HuH-7.5 (cell line): Measurements from ENCODE around the gene SPDYE3.
"Not testable (repeated sequence)": the region's sequence is repeated elsewhere in the genome, so short reads cannot be mapped to it uniquely, and the experiment has no call there.

Experiments
- DNase-seq: peaks from one replicate; pipeline ENCODE4 v3.0.0; 2011; ENCODE audit warnings: low spot score

Gene SPDYE3, protein sequence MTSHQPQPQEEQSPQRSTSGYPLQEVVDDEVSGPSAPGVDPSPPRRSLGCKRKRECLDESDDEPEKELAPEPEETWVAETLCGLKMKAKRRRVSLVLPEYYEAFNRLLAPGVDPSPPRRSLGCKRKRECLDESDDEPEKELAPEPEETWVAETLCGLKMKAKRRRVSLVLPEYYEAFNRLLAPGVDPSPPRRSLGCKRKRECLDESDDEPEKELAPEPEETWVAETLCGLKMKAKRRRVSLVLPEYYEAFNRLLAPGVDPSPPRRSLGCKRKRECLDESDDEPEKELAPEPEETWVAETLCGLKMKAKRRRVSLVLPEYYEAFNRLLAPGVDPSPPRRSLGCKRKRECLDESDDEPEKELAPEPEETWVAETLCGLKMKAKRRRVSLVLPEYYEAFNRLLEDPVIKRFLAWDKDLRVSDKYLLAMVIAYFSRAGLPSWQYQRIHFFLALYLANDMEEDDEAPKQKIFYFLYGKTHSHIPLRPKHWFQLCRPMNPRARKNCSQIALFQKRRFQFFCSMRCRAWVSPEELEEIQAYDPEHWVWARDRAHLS

DNA sequence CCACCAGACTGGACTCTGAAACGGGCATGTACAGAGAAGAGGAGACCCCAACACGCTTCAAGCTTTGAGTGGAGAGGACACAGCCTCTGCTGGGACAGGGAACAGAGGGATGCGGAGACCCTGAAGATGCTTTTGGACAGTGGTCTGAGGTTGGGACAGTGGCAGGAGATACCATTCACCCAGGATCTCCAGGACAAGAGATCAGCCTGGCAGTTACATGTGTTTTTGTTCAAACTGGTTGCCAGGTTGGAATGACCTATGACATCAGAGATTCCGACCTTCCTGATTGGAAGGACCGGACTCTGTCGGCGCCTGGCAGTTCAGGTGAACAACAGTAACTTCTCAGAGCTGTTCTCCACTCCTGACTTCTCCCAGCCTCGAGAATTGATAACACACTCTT, at the start of gene SPDYE3:
Gene SPDYE3, plus strand, starts transcription at position 301 of the 400 bp plus-strand sequence. CDS start 184 bp downstream, outside the sequence.
- not testable (repeated sequence) for DNase-seq

DNA sequence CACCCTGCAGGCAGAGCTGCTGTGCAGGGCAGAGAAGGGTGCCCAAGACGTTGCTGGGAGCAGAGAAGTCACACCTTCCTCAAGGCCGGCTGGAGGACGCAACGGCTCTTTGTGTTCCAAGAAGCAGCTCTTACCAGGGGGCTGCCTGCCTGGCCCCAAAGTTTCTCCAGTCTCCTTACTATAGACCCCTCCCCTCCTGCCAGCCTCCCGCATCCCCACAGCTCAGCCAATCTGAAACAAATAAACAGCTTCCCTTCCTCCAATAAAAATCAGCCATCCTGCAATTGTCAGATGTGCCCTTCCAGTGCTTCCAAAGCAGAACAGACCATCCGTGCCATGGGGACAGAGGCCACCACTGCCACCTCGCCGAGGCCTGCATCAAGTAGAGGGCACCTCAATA, 47.5 kb upstream of the SPDYE3 start:
- not testable (repeated sequence) for DNase-seq

DNA sequence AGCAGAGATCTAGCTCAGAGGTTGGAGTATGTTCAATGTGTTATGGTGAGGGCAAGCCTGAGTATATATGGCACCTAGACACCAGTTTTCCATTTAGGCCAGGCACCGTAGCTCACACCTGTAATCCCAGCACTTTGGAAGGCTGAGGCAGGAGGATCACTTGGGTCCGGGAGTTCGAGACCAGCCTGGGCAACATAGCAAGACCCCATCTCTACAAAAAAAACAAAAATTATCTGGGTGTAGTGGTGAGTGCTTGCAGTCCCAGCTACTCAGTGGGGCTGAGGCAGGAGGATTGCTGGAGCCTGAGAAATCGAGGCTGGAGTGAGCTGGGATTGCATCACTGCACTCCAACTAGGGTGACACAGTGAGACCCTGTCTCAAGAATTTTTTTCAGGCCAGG, 44.6 kb upstream of the SPDYE3 start:
- not testable (repeated sequence) for DNase-seq

DNA sequence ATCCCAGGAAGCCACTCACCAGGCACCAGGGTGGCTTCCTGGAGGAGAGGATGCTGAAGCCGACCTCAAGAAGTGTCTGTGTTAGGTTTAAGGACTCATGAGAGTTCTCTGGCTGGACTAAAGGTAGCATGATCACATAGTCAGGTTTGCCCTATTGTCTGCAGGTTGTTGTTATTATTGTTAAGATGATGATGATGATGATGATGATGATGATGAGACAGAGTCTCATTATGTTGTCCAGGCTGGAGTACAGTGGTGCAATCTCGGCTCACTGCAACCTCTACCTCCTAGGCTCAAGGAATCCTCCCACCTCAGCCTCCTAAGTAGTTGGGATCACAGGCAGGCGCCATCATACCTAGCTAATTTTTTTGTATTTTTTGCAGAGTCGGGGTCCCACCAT, 43.3 kb upstream of the SPDYE3 start:
- DNase-seq: not testable (repeated sequence)

DNA sequence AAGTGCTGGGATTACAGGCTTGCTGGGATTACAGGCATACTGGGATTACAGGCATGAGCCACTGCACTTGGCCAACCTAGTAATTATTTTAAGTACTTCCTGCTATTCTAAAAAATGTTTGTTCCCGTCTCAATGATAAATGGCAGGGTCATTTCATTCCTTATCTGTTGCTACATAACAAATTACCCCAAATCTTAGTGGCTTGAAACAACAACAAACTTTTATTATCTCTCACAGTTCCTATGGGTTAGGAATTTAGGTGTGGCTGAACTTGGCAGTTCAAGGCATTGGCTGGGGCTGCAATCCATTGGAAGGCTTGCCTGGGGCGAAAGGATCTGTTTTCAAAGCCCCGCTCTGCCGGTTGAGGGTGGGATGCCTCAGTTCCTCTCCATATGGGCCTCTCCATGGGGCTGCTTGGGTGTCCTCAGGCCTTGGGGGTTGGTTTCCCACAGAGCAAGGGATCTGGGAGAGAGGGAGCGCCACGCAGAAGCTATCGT, 42.8 kb upstream of the SPDYE3 start:
- DNase-seq: not testable (repeated sequence)

DNA sequence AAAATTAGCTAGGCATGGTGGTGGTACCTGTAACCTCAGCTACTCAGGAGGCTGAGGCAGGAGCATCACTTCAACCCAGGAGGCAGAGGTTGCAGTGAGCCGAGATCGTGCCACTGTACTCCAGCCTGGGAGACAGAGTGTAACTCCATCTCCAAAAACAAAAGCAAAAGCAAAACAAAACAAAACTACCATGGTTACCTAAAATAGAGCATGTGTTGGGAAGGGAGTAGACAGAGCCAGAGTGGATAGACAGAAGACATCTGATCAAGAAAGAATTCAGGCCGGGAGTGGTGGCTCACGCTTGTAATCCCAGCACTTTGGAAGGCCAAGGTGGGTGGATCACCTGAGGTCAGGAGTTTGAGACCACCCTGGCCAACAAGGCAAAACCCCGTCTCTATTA, 41.7 kb upstream of the SPDYE3 start:
- not testable (repeated sequence) for DNase-seq

DNA sequence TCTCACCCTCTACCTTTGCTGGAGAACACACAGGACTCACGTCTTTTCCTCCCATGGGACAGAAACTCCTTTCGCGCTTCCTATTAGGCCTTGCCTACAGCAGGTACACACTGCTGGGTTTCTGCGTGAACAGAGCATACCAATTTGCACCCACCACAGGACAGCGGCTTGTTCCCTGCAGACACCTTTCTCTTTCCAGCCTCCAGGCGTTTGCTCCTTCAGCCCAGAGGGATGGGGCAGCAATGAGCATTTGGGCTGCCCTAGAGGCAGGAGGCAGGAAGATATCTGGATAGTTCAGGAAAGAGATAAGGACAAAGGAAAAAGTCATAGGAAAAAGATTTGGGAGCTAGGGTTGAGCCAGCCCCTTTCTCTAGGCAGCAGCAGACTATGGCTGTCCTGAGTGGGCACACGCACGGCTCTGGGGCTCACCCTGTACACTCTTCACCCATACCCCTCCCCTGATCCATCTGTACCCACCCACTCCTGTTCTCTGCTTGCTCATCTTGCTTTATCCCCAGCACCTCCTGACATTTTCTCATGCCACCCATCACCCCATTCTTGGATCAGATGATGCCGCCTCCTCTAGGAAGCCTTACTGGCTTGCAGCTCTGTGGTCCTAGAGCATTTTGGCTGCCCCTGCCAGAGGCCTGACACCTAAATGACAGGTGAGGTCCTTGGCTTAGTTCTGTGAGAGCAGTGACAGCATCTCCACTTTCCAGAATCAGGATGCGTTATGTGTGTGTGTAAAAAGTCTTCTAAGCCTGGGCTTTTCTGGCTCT, 40.7 kb upstream of the SPDYE3 start:
- no peak for DNase-seq

DNA sequence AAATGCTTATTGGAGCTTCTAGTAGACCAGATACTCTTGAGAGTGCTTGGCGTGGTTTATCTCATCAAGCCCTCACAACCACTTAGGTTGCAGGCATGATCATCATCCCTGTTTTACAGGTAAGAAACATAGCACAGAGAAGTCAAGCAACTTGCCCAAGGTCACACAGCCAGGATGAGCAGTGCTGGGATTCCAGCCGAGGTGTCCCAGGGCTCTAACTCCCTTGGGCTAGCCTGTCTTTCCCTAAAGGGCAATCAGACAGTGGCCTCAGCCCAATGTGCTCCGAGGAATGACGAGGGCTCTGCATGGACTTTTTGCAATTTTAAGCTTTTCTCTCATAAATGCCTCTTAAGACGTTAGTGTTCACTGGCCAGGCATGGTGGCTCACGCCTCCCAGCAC, 39.9 kb upstream of the SPDYE3 start:
- no peak for DNase-seq

DNA sequence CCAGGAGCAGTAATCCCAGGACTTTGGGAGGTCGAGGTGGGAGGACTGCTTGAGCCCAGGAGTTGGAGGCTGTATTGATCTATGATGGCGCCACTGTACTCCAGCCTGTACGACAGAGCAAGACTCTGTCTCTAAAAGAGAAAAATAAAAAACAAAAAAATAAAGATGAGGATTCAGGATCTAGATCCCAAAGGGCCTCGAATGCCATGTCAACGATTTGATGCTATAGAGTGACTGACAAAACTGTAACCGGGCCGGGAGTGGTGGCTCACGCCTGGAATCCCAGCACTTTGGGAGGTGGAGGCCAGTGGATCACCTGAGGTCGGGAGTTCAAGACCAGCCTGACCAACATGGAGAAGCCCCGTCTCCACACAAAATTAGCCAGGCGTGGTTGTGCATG, 38.6 kb upstream of the SPDYE3 start:
- DNase-seq: not testable (repeated sequence)

DNA sequence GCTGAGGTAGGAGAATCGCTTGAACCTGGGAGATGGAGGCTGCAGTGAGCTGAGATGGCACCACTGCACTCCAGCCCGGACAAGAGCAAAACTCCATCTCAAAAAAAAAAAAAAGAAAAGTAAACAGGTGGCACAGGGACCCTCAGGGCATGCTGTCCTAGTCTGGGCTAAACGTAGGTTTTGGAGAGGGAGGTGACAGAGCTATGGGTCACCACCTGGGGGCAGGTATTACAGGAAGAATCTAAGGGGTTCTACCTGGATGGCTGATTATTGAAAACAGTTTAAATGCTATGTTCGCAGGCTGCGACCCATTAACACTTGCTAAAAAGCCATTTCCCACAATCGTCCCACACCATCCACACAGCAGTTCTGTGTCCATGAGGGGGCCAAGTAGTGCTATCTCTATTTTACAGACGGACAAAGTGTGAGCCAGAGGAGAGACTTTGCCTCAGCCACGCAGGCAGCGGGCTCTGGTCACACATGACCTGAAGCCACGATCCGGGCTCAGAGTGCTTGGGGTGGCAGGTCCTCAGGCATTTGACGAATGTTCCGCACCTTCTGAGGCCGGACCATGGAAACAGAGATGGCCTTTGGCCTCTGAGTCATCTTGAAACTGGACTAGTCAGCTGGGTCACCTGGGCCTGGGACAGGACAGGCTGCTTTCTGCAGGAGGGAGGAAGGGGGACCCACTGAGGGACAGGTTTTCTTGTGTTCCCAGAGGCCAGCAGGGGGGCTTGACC, 38.0 kb upstream of the SPDYE3 start:
- DNase-seq: peak; percentile 34

DNA sequence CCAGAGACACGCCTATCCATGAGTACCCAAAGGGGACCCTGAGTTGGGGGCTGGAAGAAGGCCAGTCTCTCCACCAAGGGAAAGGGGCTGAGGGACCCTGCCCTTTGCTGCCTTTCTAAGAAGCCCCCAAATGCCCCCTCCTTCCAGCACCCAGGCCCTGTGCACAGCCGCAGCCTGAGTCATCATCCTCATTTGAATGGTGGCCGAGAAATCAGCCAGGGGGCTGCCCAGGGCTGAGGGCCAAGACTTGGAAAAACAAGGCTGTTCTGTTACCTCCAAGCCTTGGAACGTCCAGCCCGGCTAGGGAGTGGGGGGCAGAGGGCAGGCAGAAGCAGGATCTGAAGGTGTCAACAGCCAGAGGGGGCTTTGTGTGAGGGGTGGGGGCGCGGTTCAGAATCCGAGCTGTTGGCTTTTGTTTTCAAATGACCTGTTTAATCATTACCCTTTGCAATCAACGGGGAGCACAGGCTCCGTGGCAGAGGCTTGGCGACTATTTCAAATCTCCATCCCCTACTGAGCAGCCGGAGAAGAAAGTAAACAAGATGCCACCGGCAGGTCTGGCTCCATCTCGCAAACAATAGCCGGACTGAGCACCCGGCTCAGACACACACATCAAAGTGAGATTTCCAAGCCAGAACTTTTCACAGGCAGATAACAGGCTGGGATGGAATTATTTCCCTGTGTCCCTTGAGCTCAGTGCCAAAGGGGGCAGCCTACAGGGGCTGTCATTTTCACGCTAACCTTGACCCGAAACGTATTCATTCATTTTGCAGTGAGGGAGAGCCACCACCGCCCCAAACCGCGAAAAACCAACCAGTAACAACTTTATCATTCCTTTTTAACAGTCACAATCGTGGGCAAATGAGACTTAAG, 37.2 kb upstream of the SPDYE3 start:
- not testable (repeated sequence) for DNase-seq

DNA sequence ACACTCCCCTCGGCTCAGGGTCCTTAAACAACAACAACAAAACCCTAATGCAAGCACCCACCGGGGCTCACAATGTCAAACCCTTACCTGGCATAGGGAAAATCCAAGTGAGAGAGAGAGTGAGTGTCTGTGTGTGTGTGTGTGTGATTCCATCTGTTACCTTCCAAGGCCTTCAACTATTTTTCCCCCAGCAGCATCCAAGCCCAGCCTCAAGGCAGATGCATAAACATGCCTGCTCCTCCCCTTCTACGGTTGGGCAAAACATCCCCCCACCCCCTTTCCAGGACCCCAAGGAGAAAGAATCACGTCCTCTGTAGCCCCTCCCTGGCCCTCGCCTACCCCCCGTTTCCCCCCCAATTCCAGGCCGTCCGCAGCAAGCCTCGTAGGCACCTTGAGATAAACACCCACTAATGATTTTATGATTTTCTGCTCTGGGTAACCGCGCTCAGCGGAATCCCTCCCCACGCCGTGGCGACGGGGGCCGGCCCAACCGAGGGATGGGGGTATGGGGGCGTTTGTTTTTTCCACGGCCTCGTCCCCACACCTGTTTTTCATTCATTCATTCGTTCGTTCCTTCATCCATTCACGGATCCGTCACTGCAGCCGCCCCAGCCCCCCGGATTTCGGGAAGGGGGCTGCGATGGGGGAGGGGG, 36.4 kb upstream of the SPDYE3 start:
- DNase-seq: not testable (repeated sequence)

DNA sequence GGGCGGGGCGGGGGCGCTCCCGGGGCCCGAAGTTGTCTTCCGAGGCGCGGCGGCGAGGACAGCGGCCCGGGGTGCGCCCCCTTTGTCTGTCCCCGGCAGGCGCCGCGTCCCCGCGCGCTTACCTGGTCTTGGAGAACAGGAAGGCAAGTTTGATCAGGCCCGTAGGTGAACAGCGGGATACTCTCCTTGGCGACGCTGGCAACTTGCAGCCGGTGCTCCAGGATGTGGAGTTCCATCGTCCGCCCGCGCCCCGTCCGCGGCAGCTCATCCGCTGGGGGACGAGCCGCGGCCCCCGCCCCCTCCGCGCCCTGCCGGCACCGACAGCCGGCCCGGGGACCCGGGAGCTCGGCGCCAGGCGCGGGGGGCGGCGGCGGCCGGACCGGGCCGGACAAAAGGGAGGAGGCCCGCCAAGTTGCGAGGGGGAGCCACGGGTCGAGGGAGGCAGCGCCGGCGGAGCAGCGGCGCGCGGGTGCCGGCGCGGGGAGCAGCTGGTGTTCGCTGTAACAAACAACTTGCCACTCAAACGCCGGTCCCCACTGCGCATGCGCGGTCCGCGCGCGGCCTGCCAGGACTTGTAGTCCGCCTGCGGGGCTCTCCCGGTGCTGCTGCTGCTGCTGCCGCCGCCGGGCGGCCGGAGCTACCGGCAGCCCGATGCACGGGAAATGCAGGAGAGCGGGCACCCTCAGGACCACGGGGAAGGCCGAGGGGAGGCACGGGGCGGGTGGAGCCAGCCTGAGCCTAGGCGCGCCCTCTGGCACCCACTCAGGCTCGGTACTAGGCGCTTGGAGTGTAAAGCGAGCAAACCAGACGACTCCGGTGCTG, 35.6 kb upstream of the SPDYE3 start:
- DNase-seq: peak; percentile 76

DNA sequence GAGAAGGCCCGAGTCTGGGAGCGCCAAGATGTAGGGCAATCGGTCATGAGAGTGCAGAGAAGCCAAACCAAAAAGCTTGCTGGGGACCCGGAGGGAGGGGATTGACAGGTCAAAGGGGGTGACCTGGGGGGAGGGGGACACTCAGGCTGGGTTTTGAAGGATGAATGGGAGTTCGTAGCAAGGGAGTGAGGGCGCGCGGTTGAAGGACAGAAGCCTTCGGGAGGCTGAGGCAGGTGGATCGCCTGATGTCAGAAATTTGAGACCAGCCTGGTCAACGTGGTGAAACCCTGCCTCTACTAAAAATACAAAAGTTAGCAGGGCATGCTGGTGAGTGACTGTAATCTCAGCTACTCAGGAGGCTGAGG, 35.0 kb upstream of the SPDYE3 start:
- DNase-seq: not testable (repeated sequence)

DNA sequence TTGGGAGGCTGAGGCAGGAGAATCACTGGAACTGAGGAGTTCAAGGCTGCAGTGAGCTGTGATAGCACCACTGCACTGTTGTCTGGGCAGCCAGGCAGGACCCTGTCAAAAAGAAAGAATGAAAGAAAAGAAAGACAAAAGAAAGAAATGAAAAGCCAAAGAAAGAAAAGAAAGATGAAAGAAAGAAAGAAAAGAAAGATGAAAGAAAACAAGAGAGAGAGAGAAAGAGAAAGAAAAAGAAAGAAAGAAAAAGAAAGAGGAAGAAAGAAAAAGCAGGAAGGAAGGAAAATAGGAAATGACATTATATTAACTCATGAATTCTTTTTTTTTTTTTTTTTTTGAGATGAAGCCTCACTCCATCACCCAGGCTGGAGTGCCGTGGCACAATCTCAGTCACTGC, 32.4 kb upstream of the SPDYE3 start:
- DNase-seq: no peak

DNA sequence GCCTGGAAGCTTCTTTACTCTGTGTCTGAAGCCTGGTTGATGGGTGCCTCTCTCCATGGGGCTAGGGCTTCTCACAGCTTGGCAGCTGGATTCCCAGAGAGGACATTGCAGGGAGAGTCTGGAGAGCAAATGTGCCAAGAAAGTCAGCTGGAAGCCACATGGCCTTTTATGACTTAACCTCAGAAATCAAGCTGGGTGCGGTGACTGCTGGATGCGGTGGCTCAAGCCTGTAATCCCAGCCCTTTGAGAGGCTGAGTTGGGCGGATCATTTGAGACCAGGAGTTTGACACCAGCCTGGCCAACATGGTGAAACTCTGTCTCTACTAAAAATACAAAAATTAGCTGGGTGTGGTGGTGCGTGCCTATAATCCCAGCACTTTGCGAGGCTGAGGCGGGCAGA, 31.4 kb upstream of the SPDYE3 start:
- not testable (repeated sequence) for DNase-seq

DNA sequence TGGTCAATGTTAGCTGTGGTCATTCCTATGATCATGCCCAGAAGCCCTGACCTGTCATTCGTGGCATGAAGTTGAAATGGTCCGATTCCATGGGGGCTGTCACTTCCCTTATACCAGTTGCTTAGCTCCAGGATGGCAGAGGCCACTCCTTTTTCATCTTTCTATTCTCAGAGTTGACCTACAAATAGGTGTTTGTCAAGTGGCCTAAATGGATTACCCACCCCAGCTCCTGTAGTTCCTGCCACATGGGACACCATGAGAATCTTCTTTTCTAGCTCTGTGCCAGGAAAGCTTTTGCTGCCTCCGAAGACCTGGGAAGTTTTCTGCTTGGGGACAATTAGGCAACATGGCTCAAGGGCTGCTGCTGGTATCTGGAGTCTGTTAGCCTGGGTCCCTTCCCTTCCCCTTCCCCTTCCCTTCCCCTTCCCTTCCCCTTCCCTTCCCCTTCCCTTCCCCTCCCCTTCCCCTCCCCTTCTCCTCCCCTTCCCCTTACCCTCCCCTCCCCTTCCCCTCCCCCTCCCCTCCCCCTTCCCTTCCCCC, 25.4 kb upstream of the SPDYE3 start:
- not testable (repeated sequence) for DNase-seq

DNA sequence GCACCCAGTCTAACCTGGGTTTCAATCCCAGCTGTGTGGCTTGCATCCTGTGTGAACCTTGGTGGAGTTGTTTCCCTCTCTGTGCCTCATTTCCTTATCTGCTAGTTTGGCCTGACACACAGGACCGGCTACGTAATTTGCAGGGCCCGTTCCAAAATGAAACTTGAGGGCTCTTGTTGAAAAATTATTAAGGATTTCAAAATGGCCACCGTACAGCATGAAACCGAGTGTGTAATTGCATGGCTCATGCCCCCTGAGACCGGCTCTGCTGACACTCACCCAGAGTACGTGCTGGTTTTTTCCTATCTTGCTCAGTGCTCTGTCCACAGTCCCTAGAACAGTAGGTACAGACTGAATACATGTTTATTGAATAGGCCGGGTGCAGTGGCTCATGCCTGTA, 24.4 kb upstream of the SPDYE3 start:
- DNase-seq: not testable (repeated sequence)
